NB4 (cell line): Measurements from ENCODE around the gene TBC1D13.

Experiments
- DNase-seq: peaks from one replicate; pipeline ENCODE4 v3.0.0; 2010; ENCODE audit warnings: low read depth
- H3K4me3 ChIP-seq: one replicate; pipeline ENCODE4 v1.5.1; 2011; ENCODE audit warnings: mild to moderate bottlenecking, low read depth, low read length, moderate library complexity
- CTCF ChIP-seq: IDR thresholded peaks from one replicate; pipeline ENCODE4 v1.5.1; 2012; ENCODE audit warnings: low read depth, low read length
- MAX ChIP-seq: IDR thresholded peaks from 2 replicates; pipeline ENCODE4 v1.6.1; 2011; ENCODE audit warnings: low read depth, low read length
- MYC ChIP-seq: IDR thresholded peaks from 2 replicates; pipeline ENCODE4 v1.6.1; 2011; ENCODE audit warnings: low read depth, low read length
- POLR2A ChIP-seq: IDR thresholded peaks from 2 replicates; pipeline ENCODE4 v1.6.1; 2011; ENCODE audit warnings: mild to moderate bottlenecking; ENCODE audit not compliant: insufficient read length; ENCODE audit errors: extremely low read depth

Gene TBC1D13

GRCh38 chr9:128753627-128754026 lies 33.4 kb upstream of the TBC1D13 start:
- DNase-seq, result no peak
- no peak overlapping the region for H3K4me3 ChIP-seq
- TF ChIP-seq POLR2A (no peak), MAX (no peak), MYC (no peak), CTCF (no peak)

DNA sequence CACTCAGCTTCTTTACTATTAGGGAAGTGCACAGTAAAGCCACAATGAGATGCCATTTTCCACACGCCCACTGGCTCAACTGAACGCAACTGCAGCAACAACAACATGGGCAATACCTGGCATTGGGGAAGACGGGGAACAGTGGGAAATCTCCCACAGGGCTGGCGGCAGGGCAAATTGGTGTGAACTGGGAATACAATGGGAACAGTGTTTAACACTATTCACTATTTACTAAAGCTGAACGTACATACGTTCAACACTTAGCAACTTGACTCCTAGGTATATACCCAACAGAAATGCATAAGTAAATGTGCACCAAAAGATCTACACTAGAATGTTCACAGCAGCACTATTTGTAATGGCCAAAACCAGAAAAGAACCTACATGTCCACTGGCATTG lies 29.5 kb upstream of the TBC1D13 start:
- TF ChIP-seq MAX (no peak), CTCF (no peak), MYC (no peak), POLR2A (no peak)
- no peak for DNase-seq

GRCh38 chr9:128762671-128763449 lies 24.2 kb upstream of the TBC1D13 start:
- H3K4me3 ChIP-seq, result no peak overlapping the region
- no peak for DNase-seq
- no peak for TF ChIP-seq MYC
- TF ChIP-seq POLR2A, result no peak
- no peak for TF ChIP-seq CTCF
- no peak for TF ChIP-seq MAX

More for the DNA sequence above, 29.5 kb upstream of the TBC1D13 start:
- H3K4me3 ChIP-seq, result no peak overlapping the region

- DNase-seq, result peak; percentile 34
- no peak overlapping the region for H3K4me3 ChIP-seq
- TF ChIP-seq CTCF (peak; percentile 7), POLR2A (no peak), MAX (no peak), MYC (no peak)
These were observed 22.7 kb upstream of the TBC1D13 start for GRCh38 chr9:128764361-128764760.

- no peak for DNase-seq
- H3K4me3 ChIP-seq, result no peak overlapping the region
- TF ChIP-seq MAX, result no peak
- no peak for TF ChIP-seq CTCF
- no peak for TF ChIP-seq POLR2A
- no peak for TF ChIP-seq MYC
These were observed 21.6 kb upstream of the TBC1D13 start for GRCh38 chr9:128765499-128765898.
